Measurements from ENCODE around the gene RAP1A.

The RAP1A gene

GRCh38 chr1:111707906-111708305 lies 88.3 kb downstream of the RAP1A start:
- no peak for TF ChIP-seq CTCF (IDR thresholded peaks at IDR 0.05; ENCODE audit: control insufficient read depth, extremely low read depth, insufficient read depth)
- no peak for DNase-seq (ENCODE audit: low read depth)

DNA sequence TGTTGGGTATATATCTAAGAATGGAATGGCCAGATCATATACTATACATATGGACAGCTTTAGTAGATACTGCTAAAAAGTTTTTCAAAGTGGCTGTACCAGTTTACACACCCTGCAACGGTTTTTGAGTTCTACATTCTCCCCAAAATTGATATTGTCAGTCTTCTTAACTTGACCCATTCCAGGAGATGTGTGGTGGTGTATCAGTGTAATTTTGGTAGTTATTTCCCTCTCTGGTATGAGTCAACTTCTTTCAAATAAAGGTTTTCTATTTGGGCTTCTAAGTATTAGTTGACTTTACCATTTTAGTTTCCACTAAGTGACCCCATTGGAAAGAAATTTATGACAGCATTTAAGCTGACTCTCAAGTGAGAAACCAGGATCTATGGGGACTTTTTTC lies 90.4 kb downstream of the RAP1A start:
- no peak for TF ChIP-seq CTCF (IDR thresholded peaks at IDR 0.05; ENCODE audit: control insufficient read depth, extremely low read depth, insufficient read depth)
- DNase-seq (ENCODE audit: low read depth): no peak

More at GRCh38 chr1:111707906-111708305, 88.3 kb downstream of the RAP1A start:
- no peak overlapping the region for H3K4me3 ChIP-seq (ENCODE audit: low read depth, low read length)

GRCh38 chr1:111716333-111716732 lies 96.7 kb downstream of the RAP1A start:
- no peak for DNase-seq (ENCODE audit: low read depth)
- no peak for TF ChIP-seq CTCF (IDR thresholded peaks at IDR 0.05; ENCODE audit: control insufficient read depth, extremely low read depth, insufficient read depth)
- H3K4me3 ChIP-seq (ENCODE audit: low read depth, low read length): no peak overlapping the region

More for the DNA sequence above, 90.4 kb downstream of the RAP1A start:
- no peak overlapping the region for H3K4me3 ChIP-seq (ENCODE audit: low read depth, low read length)

DNA sequence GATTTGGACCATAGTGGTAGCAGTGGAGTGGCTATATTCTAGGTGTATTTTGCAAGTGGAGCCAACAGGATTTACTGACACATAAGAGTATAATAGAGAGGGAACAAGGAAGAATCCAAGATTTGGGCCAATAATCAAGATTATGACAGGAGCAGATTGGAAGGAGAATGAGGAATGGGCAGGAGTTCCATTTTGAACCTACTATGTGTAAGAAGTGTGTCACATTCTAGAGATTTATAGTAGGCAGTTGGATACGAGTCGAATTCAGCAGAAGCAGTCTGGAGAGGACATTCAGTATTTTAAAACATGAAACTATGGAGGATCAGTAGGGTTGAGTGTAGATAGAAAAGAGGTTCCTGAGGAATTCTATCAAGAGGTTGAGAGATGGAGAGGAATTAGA lies 97.9 kb downstream of the RAP1A start:
- no peak for DNase-seq (ENCODE audit: low read depth)
- no peak overlapping the region for H3K4me3 ChIP-seq (ENCODE audit: low read depth, low read length)
- TF ChIP-seq CTCF (IDR thresholded peaks at IDR 0.05; ENCODE audit: control insufficient read depth, extremely low read depth, insufficient read depth): no peak

DNA sequence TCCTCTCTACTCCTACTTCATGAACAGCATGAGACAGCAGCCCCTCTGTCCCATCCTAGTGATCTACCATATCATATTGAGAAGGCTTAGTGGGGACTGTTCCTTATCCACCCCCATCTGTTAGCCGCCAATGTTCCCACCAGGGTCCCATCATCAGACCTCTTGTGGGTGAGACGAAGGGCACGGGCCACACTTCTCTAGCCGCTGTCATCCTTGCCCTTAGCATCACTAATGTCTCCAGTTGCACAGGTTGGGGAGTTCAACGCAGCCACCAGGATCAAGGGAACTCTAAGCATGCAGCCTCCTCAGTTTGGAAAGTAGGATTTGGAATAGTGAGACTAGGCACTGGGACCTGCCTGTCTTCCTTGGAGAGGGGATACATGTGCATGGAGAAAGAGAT lies 99.5 kb downstream of the RAP1A start:
- DNase-seq (ENCODE audit: low read depth): no peak
- no peak overlapping the region for H3K4me3 ChIP-seq (ENCODE audit: low read depth, low read length)
- TF ChIP-seq CTCF (IDR thresholded peaks at IDR 0.05; ENCODE audit: control insufficient read depth, extremely low read depth, insufficient read depth): no peak

- TF ChIP-seq CTCF (IDR thresholded peaks at IDR 0.05; ENCODE audit: control insufficient read depth, extremely low read depth, insufficient read depth): no peak
- no peak overlapping the region for H3K4me3 ChIP-seq (ENCODE audit: low read depth, low read length)
- no peak for DNase-seq (ENCODE audit: low read depth)
Observed at GRCh38 chr1:111719674-111720132, 100.1 kb downstream of the RAP1A start.

- no peak for TF ChIP-seq CTCF (IDR thresholded peaks at IDR 0.05; ENCODE audit: control insufficient read depth, extremely low read depth, insufficient read depth)
- H3K4me3 ChIP-seq (ENCODE audit: low read depth, low read length): no peak overlapping the region
- no peak for DNase-seq (ENCODE audit: low read depth)
Observed at GRCh38 chr1:111720274-111720976, 100.8 kb downstream of the RAP1A start.
